ENCODE results near the gene DCANP1.

DNA sequence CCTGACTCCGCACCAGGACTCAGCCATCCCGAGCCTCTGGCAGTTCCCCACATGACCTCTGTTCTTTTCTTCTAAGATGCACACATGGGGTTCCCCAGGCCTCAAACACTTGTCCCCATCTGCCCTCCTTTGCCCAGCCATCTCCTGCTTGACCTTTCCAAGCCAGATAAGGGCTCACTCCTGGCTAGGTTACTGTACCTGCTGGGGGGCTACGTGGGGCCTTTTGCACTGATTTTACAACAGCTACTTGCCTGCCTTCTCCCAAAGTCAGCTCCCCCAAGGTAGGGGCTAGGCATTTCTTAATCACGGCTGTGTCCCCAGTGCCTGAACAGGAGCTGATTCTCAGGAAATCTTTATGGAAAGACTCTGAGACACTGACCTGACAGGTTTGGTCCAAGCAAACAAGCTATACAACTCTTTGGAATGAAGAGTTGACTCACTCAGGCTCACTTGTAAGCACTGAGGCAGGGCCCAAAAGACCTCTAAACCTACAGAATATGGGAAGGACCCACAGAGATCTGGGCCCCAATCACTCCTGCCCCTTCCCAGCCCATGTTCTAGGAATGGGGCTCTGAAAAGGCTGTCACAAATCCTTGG is 50.6 kb downstream of the DCANP1 start:
- TF ChIP-seq SP1 (CRISPR knock-in tag; conservative IDR thresholded peaks at IDR 0.05) (no peak), SMAD3 (CRISPR knock-in tag; IDR thresholded peaks at IDR 0.05; ENCODE audit: borderline replicate concordance) (no peak), ELF4 (CRISPR knock-in tag; IDR thresholded peaks at IDR 0.05; ENCODE audit: low read depth) (no peak), JUN (CRISPR knock-in tag; IDR thresholded peaks at IDR 0.05) (no peak), TEAD1 (CRISPR knock-in tag; IDR thresholded peaks at IDR 0.05) (no peak), ZNF232 (CRISPR knock-in tag; IDR thresholded peaks at IDR 0.05) (no peak), ZNF263 (CRISPR knock-in tag; IDR thresholded peaks at IDR 0.05; ENCODE audit: low read depth) (no peak), NR2C2 (CRISPR knock-in tag; IDR thresholded peaks at IDR 0.05) (no peak), ZNF138 (CRISPR knock-in tag; conservative IDR thresholded peaks at IDR 0.05) (no peak)
- TF ChIP-seq, protein P1, sequence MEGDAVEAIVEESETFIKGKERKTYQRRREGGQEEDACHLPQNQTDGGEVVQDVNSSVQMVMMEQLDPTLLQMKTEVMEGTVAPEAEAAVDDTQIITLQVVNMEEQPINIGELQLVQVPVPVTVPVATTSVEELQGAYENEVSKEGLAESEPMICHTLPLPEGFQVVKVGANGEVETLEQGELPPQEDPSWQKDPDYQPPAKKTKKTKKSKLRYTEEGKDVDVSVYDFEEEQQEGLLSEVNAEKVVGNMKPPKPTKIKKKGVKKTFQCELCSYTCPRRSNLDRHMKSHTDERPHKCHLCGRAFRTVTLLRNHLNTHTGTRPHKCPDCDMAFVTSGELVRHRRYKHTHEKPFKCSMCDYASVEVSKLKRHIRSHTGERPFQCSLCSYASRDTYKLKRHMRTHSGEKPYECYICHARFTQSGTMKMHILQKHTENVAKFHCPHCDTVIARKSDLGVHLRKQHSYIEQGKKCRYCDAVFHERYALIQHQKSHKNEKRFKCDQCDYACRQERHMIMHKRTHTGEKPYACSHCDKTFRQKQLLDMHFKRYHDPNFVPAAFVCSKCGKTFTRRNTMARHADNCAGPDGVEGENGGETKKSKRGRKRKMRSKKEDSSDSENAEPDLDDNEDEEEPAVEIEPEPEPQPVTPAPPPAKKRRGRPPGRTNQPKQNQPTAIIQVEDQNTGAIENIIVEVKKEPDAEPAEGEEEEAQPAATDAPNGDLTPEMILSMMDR (IDR thresholded peaks at IDR 0.05), result no peak
- TF ChIP-seq, protein P2, sequence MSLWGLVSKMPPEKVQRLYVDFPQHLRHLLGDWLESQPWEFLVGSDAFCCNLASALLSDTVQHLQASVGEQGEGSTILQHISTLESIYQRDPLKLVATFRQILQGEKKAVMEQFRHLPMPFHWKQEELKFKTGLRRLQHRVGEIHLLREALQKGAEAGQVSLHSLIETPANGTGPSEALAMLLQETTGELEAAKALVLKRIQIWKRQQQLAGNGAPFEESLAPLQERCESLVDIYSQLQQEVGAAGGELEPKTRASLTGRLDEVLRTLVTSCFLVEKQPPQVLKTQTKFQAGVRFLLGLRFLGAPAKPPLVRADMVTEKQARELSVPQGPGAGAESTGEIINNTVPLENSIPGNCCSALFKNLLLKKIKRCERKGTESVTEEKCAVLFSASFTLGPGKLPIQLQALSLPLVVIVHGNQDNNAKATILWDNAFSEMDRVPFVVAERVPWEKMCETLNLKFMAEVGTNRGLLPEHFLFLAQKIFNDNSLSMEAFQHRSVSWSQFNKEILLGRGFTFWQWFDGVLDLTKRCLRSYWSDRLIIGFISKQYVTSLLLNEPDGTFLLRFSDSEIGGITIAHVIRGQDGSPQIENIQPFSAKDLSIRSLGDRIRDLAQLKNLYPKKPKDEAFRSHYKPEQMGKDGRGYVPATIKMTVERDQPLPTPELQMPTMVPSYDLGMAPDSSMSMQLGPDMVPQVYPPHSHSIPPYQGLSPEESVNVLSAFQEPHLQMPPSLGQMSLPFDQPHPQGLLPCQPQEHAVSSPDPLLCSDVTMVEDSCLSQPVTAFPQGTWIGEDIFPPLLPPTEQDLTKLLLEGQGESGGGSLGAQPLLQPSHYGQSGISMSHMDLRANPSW (CRISPR knock-in tag; conservative IDR thresholded peaks at IDR 0.05; ENCODE audit: low read depth), result no peak
- TF ChIP-seq, protein P3, sequence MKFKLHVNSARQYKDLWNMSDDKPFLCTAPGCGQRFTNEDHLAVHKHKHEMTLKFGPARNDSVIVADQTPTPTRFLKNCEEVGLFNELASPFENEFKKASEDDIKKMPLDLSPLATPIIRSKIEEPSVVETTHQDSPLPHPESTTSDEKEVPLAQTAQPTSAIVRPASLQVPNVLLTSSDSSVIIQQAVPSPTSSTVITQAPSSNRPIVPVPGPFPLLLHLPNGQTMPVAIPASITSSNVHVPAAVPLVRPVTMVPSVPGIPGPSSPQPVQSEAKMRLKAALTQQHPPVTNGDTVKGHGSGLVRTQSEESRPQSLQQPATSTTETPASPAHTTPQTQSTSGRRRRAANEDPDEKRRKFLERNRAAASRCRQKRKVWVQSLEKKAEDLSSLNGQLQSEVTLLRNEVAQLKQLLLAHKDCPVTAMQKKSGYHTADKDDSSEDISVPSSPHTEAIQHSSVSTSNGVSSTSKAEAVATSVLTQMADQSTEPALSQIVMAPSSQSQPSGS (CRISPR knock-in tag; IDR thresholded peaks at IDR 0.05; ENCODE audit: borderline replicate concordance, low read depth), result no peak
- TF ChIP-seq, protein P4, sequence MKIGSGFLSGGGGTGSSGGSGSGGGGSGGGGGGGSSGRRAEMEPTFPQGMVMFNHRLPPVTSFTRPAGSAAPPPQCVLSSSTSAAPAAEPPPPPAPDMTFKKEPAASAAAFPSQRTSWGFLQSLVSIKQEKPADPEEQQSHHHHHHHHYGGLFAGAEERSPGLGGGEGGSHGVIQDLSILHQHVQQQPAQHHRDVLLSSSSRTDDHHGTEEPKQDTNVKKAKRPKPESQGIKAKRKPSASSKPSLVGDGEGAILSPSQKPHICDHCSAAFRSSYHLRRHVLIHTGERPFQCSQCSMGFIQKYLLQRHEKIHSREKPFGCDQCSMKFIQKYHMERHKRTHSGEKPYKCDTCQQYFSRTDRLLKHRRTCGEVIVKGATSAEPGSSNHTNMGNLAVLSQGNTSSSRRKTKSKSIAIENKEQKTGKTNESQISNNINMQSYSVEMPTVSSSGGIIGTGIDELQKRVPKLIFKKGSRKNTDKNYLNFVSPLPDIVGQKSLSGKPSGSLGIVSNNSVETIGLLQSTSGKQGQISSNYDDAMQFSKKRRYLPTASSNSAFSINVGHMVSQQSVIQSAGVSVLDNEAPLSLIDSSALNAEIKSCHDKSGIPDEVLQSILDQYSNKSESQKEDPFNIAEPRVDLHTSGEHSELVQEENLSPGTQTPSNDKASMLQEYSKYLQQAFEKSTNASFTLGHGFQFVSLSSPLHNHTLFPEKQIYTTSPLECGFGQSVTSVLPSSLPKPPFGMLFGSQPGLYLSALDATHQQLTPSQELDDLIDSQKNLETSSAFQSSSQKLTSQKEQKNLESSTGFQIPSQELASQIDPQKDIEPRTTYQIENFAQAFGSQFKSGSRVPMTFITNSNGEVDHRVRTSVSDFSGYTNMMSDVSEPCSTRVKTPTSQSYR (CRISPR knock-in tag; IDR thresholded peaks at IDR 0.05), result no peak
- TF ChIP-seq, protein P5, sequence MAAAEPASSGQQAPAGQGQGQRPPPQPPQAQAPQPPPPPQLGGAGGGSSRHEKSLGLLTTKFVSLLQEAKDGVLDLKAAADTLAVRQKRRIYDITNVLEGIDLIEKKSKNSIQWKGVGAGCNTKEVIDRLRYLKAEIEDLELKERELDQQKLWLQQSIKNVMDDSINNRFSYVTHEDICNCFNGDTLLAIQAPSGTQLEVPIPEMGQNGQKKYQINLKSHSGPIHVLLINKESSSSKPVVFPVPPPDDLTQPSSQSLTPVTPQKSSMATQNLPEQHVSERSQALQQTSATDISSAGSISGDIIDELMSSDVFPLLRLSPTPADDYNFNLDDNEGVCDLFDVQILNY (CRISPR knock-in tag; IDR thresholded peaks at IDR 0.05), result no peak

Data from WTC11 (cell line).